Activated naive CD4-positive, alpha-beta T cell treated with anti-CD3 and anti-CD28 coated beads, Interleukin-2, amount 50 U/mL, for 24 hours (primary cell): ENCODE data around the gene STEAP1B.

Source experiments
- H3K27ac Mint-ChIP-seq: one replicate; pipeline ENCODE4 v1.8.0; 2021; ENCODE audit warnings: mild to moderate bottlenecking, mixed read lengths
- H3K27me3 Mint-ChIP-seq: one replicate; pipeline ENCODE4 v1.8.0; 2021; ENCODE audit warnings: mixed read lengths
- H3K36me3 Mint-ChIP-seq: one replicate; pipeline ENCODE4 v1.8.0; 2021; ENCODE audit warnings: mixed read lengths
- H3K4me1 Mint-ChIP-seq: one replicate; pipeline ENCODE4 v1.8.0; 2021; ENCODE audit warnings: mixed read lengths
- H3K4me3 Mint-ChIP-seq: one replicate; pipeline ENCODE4 v1.8.0; 2021; ENCODE audit warnings: mild to moderate bottlenecking, mixed read lengths
- H3K9me3 Mint-ChIP-seq: one replicate; pipeline ENCODE4 v1.8.0; 2021; ENCODE audit warnings: mixed read lengths

The STEAP1B gene

DNA sequence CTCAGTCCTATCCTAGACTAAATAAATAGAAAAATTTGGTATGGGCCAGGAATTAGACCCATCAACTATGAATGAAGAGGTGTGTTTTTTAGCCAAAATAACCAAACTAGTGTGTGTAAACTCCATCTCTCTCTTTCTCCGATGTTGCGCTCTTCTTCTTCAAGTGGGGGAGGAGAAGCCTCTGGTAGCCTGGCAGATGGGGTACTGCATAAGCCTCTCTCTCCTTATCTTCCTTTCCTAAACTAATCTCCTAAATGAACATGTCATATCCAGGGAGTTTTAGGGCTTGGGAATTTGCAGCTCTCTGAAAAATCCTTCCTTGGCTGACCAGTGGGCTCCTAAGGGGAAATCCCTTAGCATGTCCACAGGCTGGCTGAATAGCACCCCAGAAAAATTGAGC lies 86.8 kb downstream of the STEAP1B start:
- Mint-ChIP-seq H3K9me3 (no peaks in the 10 kb centered on the region), H3K4me1 (no peaks in the 10 kb centered on the region), H3K36me3 (no peaks in the 10 kb centered on the region), H3K27ac (no peak overlapping the region), H3K4me3 (no peak overlapping the region), H3K27me3 (peaks cover 3% of the 10 kb centered on the region)

DNA sequence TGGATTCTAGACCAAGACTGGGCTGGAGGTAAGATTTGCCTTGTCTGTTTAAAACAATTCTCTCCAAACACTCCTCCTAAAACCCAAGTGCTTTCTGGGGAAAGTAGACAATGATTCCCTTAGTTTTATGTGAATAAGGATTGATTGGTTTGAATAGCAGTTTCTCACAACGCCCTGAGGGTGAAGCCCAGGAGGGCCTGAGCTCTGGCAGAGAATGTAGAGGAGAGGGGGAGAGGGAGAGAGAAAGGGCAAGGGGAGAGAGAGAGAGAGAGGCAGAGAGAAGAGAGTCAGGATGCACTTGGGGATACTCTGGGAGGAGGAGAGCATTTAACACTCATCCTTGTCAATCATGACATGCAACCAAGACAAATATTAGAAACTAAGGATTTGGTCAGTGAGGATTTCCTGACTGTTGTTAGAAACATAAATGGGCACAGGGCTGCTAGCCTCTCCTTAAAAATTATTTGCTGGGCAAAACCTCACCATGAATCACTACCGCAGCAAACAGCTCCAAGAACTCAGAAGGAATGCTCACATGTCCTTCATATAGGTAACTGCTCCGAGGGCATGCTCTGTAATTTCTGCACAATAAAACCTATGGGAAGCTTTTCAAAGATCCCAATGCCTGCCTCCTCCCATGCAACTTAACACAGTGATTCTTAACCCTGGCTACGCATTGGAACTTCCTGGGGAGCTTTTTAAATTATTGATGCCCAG lies 87.9 kb downstream of the STEAP1B start:
- Mint-ChIP-seq H3K4me1 (no peaks in the 10 kb centered on the region), H3K36me3 (no peaks in the 10 kb centered on the region), H3K4me3 (no peak overlapping the region), H3K27ac (no peak overlapping the region), H3K9me3 (no peaks in the 10 kb centered on the region), H3K27me3 (peaks cover 1% of the 10 kb centered on the region)

DNA sequence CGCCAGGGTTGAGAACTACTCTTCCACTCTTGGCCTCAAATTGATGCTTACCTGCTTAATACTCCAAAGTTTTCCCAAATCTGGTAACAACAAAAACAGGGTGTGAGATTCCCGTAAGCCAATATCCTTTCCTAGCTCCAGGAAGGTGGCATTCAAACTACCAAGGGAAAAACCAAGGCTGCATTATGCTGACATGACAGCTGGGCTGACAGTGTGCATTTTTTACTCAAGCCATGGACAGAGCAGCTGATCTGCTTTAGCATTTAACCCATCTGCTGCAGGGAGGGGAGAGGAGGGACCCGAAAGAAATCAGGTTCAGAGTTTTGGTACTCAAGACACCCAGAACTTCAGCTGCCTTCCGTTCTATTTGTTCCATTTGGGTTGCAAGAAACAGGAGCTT lies 93.3 kb downstream of the STEAP1B start:
- H3K9me3 Mint-ChIP-seq, result no peaks in the 10 kb centered on the region
- H3K27me3 Mint-ChIP-seq, result no peaks in the 10 kb centered on the region
- no peaks in the 10 kb centered on the region for H3K36me3 Mint-ChIP-seq
- no peak overlapping the region for H3K4me3 Mint-ChIP-seq
- H3K4me1 Mint-ChIP-seq, result peaks cover 4% of the 10 kb centered on the region
- no peak overlapping the region for H3K27ac Mint-ChIP-seq

DNA sequence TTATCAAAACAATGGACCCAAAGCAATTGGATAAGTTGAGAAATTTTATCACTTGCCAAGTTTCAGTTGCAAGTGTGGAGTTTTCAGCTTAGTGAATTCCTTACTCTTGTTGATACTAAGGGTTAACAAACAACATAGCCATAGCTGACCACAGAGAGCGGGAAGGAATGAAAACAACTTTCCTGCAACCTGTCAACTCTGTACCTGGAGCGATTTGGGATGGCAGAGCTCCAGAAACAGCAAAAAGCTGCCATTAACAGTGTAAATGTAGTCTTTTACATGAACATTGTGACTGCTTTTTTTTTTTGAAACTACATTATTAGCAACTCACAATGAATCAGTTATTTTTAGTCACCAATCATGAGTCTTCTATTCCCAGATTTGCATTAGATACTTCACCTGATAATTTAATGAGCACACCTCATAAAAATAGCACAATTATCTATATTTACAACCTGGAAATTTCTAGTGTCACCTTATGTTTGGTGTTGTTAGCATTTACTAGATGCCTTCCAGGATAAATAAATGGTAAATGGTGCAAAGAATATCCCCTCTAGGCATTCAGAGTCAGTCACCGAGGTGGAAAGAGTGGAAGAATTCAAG lies 95.5 kb downstream of the STEAP1B start:
- no peaks in the 10 kb centered on the region for H3K9me3 Mint-ChIP-seq
- H3K27me3 Mint-ChIP-seq, result no peaks in the 10 kb centered on the region
- no peak overlapping the region for H3K4me3 Mint-ChIP-seq
- no peaks in the 10 kb centered on the region for H3K36me3 Mint-ChIP-seq
- H3K27ac Mint-ChIP-seq, result no peak overlapping the region
- peaks cover 4% of the 10 kb centered on the region for H3K4me1 Mint-ChIP-seq

DNA sequence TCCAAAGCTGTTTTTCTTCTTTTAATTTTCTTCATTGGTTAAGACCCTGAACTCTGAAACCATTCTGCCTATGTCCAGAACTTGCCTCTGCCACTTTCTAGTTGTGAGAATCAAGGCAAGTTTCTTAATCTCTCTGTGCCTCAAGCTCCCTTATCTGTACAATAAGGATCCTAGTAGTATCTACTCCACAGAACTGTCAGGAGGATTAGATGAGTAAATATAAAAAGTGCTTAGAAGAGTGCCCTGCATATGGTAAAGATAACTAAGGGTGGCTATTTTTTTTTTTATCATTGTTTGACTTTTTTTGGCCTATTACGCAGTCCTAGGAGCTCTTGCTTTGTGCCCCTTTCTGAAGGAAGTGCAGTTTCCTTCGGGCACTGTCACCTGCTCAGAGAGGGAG lies 96.6 kb downstream of the STEAP1B start:
- Mint-ChIP-seq H3K36me3 (no peaks in the 10 kb centered on the region), H3K4me1 (peaks cover 4% of the 10 kb centered on the region), H3K9me3 (no peaks in the 10 kb centered on the region), H3K27ac (no peak overlapping the region), H3K27me3 (no peaks in the 10 kb centered on the region), H3K4me3 (no peak overlapping the region)

DNA sequence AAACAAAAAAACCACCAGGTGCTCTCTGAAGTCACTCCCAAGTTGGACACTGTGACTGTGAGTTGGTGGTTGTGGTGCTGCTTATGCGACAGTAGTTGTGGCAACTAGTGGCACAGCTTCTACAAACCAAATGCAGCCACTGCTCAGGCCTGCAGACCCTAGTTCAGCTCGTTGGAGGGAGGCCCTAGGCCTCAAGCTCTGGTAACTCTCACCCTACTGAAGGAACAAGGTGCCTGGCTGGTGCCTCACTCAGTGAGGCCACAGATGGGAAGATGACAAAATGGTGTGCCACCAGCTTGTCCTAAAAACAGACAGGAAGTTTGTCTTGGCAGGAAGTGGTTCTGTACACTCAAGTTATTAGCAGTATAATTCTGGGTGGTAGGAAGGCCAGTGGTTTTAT lies 97.7 kb downstream of the STEAP1B start:
- H3K4me3 Mint-ChIP-seq, result no peak overlapping the region
- H3K27me3 Mint-ChIP-seq, result no peaks in the 10 kb centered on the region
- no peaks in the 10 kb centered on the region for H3K36me3 Mint-ChIP-seq
- H3K9me3 Mint-ChIP-seq, result no peaks in the 10 kb centered on the region
- no peak overlapping the region for H3K27ac Mint-ChIP-seq
- H3K4me1 Mint-ChIP-seq, result peaks cover 4% of the 10 kb centered on the region

DNA sequence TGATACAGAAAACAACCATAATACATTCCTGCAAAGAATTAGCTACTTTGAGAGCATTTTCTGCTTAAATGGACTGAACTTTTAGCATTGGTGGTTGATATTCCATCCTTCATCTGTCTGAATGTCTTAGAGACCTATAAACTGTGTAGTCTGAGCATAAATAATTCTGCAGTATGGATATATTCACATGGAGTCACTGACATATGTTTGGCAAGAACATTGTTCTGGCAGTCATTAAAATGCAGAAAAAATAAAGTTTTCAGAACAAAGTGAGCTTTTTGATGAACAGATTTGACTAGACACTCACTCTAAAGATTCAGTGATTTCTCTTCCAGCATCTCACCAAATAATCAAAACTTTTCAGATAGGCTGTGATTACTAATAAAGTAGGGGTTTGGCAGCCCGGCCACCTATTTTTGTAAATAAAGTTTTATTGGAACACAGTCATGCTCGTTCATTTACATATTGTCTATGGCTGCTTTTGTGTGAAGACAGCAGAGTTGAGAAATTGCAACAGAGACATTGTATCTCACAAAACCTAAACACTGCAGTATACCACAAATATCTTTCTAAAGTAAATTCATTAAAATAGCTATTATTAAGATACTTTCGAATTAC lies 98.9 kb downstream of the STEAP1B start:
- no peak overlapping the region for H3K27ac Mint-ChIP-seq

DNA sequence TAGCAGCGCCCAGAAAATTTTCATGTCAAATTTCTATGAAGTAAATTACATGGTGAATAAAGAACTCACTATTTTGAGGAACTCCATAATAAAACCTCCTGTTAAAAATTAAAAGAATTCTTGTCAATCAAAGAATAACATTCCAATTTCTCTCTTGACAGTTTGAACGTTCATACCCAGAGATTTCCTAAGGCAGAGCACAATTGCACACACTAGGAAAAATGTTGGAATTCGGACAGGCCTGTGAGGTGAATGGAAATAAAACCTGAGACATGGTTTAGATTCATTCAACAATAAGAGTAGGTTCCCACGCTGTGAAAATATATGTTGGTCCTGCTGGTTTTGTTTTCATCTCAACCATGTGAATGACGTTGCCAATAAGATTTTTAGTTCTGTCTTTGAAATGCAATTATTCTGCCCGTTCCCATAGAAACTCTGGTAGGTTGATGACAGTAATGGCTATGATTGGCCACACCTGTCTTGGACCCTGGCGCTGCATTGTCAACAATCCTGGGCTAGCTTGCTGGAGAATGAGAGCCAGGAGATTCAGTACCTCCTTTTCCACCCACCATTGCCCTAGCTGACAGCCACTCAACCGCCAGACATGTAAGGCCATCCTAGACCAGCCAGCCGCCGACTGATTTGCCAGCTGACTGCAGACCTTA lies 99.7 kb downstream of the STEAP1B start:
- Mint-ChIP-seq H3K9me3 (no peaks in the 10 kb centered on the region), H3K27me3 (no peaks in the 10 kb centered on the region), H3K4me1 (peaks cover 4% of the 10 kb centered on the region), H3K4me3 (no peak overlapping the region), H3K36me3 (no peaks in the 10 kb centered on the region), H3K27ac (no peak overlapping the region)

More for the DNA sequence above, 98.9 kb downstream of the STEAP1B start:
- no peaks in the 10 kb centered on the region for H3K27me3 Mint-ChIP-seq
- no peaks in the 10 kb centered on the region for H3K36me3 Mint-ChIP-seq
- H3K4me1 Mint-ChIP-seq, result peaks cover 4% of the 10 kb centered on the region
- H3K4me3 Mint-ChIP-seq, result no peak overlapping the region
- H3K9me3 Mint-ChIP-seq, result no peaks in the 10 kb centered on the region

DNA sequence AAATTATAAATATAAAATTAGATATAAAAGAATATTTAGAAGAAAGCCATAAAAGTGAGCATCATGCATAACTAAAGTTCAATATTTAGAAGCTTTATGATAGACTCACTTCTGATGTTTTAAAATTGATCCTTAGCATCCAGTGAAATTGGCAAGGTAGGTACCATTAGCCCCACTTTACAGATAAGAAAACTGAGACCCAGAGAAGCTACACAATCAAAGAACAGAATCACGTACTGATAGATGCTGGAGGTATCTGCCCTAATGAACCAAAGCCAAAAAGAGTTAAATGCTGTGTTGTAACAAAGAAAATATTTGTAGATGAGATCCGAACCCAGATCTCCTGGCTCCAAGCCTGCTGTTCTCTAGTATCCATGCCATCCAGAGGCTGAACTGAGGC lies 100.4 kb downstream of the STEAP1B start:
- H3K27me3 Mint-ChIP-seq, result no peaks in the 10 kb centered on the region

DNA sequence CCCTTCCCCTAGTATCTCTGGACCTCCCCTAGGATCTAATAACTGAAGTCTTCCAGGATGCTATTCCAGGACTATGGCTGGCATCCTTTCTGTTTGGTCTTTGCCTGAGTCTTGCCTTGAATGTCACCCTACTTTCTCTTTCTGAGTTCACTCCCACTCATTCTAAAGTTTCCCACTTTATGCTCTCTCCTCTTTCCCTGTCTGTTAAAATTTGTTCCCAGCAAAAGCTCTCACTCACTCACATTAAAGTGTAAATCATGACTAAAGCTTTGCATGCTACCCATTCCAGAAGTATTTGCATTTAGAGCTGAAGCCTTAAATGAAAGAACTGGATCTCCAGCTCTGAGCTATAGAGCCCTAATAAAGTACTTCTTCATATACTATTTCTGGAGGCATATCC lies 100.9 kb downstream of the STEAP1B start:
- Mint-ChIP-seq H3K9me3 (no peaks in the 10 kb centered on the region), H3K27me3 (no peaks in the 10 kb centered on the region), H3K27ac (no peak overlapping the region), H3K36me3 (no peaks in the 10 kb centered on the region), H3K4me3 (no peak overlapping the region), H3K4me1 (peaks cover 4% of the 10 kb centered on the region)

More for the DNA sequence above, 100.4 kb downstream of the STEAP1B start:
- Mint-ChIP-seq H3K4me1 (peaks cover 4% of the 10 kb centered on the region), H3K36me3 (no peaks in the 10 kb centered on the region), H3K27ac (no peak overlapping the region), H3K9me3 (no peaks in the 10 kb centered on the region), H3K4me3 (no peak overlapping the region)

DNA sequence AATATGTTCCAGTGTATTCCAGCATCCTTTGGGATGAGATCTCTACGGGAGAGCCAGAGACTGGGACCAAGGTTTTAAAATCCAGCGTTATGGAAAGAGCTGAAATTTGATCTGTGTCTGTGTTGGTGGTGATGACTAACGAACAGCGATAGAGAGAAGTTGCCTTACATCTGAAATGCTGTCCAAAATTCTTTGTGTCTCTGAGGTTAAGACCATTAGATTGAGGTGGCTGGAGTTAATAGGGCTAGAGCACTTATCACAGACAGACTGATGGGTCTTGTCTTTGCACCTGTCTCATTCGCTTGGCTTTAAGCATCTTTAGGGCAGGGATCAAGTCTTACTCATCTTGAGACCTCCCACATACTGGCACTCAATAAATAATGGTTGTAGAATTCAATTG lies 102.0 kb downstream of the STEAP1B start:
- no peaks in the 10 kb centered on the region for H3K27me3 Mint-ChIP-seq
- H3K27ac Mint-ChIP-seq, result no peak overlapping the region
- no peak overlapping the region for H3K4me3 Mint-ChIP-seq
- H3K4me1 Mint-ChIP-seq, result peaks cover 4% of the 10 kb centered on the region
- H3K9me3 Mint-ChIP-seq, result no peaks in the 10 kb centered on the region
- no peaks in the 10 kb centered on the region for H3K36me3 Mint-ChIP-seq

DNA sequence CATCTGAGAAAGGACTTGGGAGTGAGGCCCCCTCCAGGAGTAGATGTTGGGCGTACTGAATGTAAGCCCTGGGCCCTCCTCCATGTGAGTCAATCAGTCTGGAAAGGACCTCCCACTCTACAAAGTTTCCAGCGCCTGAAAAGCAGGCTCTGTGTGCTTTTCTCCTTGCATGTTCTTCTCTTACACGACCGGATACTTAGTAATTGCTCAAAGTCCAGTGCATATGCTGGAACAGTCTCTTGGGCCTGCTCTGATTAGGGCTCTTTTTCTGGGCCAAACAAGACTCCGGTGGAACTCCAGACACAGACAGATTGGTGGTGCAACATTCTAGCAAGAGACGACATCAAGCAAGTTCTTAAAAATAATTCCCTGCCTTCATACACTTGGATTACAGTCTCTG lies 104.8 kb downstream of the STEAP1B start:
- Mint-ChIP-seq H3K36me3 (no peaks in the 10 kb centered on the region), H3K27me3 (peaks cover 2% of the 10 kb centered on the region), H3K9me3 (no peaks in the 10 kb centered on the region), H3K4me1 (no peaks in the 10 kb centered on the region), H3K4me3 (no peak overlapping the region), H3K27ac (no peak overlapping the region)

DNA sequence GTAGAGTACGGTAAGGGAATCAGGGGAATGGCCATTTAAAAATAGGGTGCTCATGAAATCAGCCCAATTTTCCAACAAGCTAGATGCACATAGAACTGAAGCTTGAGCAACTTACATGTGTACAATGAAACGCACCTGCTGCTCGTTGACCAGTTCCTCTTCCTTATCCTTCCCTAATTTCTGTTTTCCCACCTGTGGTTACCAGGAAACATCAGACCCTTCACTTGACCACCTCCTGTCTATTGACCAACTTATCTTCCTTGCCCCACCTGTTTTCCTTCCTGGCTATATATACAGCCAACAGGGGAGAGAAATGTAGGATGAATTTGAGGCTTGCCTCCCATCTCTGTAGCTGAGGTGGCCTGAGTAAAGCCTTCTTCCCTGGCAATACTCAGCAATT lies 105.2 kb downstream of the STEAP1B start:
- no peak overlapping the region for H3K27ac Mint-ChIP-seq

DNA sequence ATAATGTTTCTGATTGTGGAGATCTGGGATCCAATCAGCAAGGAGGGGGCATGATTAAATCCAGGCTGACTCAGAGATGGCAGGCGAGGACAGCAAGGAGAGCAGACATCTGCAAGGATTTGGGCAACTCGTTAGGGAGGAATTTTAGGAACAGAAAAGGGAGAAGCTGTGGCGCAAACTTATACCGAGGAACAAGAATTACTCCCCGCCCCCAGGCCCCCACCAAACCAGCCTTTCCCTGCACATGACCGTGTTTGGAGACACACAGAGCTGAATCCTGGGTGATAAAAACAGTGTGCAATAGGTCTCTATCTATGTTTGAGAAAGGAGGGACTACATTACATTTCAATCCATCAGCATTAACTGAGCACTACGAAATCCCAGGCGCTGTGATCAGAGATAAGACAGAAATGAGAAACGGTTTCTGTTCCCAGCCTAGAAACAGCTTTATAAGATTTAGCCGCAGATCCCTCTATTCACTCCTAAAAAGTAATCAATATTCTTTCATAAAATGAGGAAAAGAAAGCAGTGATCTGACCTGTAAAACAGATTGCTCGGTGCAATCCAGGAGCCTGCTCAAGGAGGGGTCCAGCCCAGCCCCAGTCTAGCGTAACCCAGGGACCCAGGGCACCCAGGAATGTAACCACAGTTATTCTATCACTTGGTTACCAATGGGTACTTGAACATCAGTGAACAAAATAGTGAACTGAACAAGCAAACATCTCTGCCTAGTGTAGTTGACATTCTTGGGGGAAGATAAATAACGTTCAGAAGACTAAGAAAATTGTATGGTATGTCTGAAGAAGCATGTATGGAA lies 105.9 kb downstream of the STEAP1B start:
- no peaks in the 10 kb centered on the region for H3K36me3 Mint-ChIP-seq
- no peaks in the 10 kb centered on the region for H3K9me3 Mint-ChIP-seq
- no peak overlapping the region for H3K27ac Mint-ChIP-seq
- H3K4me1 Mint-ChIP-seq, result no peaks in the 10 kb centered on the region
- peaks cover 2% of the 10 kb centered on the region for H3K27me3 Mint-ChIP-seq
- no peak overlapping the region for H3K4me3 Mint-ChIP-seq

More for the DNA sequence above, 105.2 kb downstream of the STEAP1B start:
- H3K4me3 Mint-ChIP-seq, result no peak overlapping the region
- no peaks in the 10 kb centered on the region for H3K4me1 Mint-ChIP-seq
- no peaks in the 10 kb centered on the region for H3K9me3 Mint-ChIP-seq
- H3K36me3 Mint-ChIP-seq, result no peaks in the 10 kb centered on the region
- peaks cover 2% of the 10 kb centered on the region for H3K27me3 Mint-ChIP-seq

DNA sequence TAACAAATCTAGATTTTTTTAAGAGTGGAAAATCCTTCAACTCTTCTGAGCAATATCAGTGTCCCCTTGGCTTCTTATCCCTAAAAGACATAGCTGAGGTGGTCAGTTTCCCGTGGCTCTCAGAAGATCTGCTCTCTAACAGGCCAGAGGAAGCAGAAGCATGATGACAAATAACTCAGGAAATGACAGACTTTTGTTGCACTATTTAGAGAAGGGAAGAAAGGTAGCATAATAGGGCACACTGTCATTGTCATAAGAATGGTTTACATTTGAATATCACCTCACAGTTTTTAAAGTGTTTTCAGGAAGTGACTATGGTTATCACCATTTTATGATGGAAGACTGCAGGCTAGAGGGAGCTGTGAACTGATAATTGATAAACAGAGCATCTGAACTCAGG lies 109.5 kb downstream of the STEAP1B start:
- H3K27ac Mint-ChIP-seq, result no peak overlapping the region
- H3K27me3 Mint-ChIP-seq, result peaks cover 2% of the 10 kb centered on the region
- no peaks in the 10 kb centered on the region for H3K9me3 Mint-ChIP-seq
- no peaks in the 10 kb centered on the region for H3K4me1 Mint-ChIP-seq
- H3K36me3 Mint-ChIP-seq, result no peaks in the 10 kb centered on the region
- H3K4me3 Mint-ChIP-seq, result no peak overlapping the region
